ENCODE data around the gene PLA2G4C. TPM values are rescaled to one million over a fixed set of nuclear protein-coding genes. Genes with fewer than 3 reads are reported as not detected.
A peak's percentile ranks its signal among the peaks of the same experiment; 100 is the strongest.

PLA2G4C gene
- total and polyA plus RNA-seq, 11 donors = 11.0 to 71.5 (median 39.0) TPM

DNA sequence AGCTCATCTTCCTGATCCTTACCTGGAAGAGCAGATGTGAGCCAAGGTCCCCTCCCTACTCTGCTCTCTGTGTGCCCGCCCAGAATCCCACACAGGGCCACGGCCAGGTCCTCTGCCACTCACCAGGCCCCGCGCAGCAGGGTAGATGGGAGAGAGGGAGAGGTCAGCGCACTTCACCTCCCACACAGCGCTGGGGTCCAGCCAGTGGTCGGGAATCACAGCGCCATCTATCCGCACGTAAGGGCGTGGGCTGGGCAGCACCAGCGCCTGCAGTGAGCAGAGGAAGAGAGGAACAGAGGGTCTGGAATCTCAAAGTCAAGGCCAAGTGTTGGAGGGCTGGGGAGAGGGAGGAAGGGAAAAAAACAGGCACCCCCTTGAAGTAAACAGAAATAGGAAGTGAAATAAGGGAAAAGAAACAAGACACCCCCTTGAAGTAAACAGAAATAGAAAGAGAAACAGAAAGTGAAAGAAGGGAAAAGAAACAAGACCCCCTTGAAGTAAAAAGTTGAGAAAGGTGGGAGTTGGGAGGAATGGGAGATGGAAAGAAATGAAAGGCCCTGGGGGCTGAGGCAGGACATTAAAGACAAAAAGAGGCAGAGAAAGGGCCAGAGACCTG lies 7.0 kb upstream of the PLA2G4C start:
- Histone ChIP-seq H3K27me3 (no peaks in the 10 kb centered on the region), H3K27ac (peak overlapping the region in 1 of 12 donors; percentile 55), H3K4me1 (peaks cover 0 to 21% (median 0%) of the 10 kb centered on the region in 12 donors), H3K36me3 (peaks cover 0 to 14% (median 0%) of the 10 kb centered on the region in 9 donors), H3K9me3 (no peaks in the 10 kb centered on the region), H3K4me3 (no peak overlapping the region)
- WGBS, 4 donors = 65 to 84% (median 83%) methylated on average over 12 of the region's 12 CpGs
- DNase-seq (no peak), ATAC-seq (no peak)
- intact Hi-C loops (cut with DNase I) = no loop called here
- TF ChIP-seq, protein P1, sequence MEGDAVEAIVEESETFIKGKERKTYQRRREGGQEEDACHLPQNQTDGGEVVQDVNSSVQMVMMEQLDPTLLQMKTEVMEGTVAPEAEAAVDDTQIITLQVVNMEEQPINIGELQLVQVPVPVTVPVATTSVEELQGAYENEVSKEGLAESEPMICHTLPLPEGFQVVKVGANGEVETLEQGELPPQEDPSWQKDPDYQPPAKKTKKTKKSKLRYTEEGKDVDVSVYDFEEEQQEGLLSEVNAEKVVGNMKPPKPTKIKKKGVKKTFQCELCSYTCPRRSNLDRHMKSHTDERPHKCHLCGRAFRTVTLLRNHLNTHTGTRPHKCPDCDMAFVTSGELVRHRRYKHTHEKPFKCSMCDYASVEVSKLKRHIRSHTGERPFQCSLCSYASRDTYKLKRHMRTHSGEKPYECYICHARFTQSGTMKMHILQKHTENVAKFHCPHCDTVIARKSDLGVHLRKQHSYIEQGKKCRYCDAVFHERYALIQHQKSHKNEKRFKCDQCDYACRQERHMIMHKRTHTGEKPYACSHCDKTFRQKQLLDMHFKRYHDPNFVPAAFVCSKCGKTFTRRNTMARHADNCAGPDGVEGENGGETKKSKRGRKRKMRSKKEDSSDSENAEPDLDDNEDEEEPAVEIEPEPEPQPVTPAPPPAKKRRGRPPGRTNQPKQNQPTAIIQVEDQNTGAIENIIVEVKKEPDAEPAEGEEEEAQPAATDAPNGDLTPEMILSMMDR (IDR thresholded peaks at IDR 0.05) = no peak
- TF ChIP-seq POLR2A (IDR thresholded peaks at IDR 0.05) = no peak

DNA sequence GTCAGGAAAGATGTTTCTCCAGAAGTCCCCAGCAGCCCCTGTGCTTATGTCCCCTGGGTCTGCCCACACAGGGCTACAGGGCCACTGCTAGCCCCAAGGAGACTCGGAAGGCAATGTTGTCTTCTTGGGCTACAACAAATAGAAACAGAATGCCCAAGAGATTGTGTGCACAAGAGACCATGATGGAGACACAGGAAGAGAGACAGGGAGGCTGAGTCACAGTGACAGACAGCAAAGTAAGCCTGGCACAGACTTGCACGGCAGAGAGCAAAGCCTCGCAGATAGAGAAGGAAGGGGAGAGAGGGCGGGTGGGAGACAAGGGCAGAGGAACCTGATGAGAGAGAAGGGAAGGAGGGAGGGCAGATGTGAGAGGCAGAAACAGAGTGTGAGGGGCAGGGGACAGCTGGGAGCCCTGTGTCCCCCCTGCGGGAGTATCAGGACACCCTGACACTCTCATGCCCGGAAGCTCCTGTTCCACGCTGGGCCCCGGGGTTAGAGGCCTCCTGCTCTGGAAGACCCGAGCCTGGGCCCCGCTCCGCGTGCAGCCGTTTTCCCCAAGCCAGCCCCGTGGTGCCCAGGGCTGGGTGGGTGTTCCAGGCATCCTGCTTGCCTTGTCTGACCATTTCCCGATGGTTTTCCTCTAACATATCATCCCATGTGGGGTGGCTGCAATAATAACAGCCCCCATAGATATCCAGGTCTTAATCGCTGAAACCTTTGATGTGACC lies 2.7 kb upstream of the PLA2G4C start:
- DNase-seq (no peak), ATAC-seq (no peak)
- intact Hi-C loops (cut with DNase I) = no loop called here
- H3K27me3 ChIP-seq = no peaks in the 10 kb centered on the region
- no peaks in the 10 kb centered on the region for H3K36me3 ChIP-seq
- TF ChIP-seq POLR2A (IDR thresholded peaks at IDR 0.05) = no peak
- TF ChIP-seq, protein P1 (IDR thresholded peaks at IDR 0.05) = no peak
- no peak overlapping the region for H3K27ac ChIP-seq
- H3K9me3 ChIP-seq = no peaks in the 10 kb centered on the region
- 78 to 87% (median 84%) methylated on average over 16 of the region's 16 CpGs for whole genome bisulfite sequencing, 4 donors
- no peak overlapping the region for H3K4me3 ChIP-seq
- H3K4me1 ChIP-seq = peaks cover 0 to 39% (median 16%) of the 10 kb centered on the region in 12 donors

DNA sequence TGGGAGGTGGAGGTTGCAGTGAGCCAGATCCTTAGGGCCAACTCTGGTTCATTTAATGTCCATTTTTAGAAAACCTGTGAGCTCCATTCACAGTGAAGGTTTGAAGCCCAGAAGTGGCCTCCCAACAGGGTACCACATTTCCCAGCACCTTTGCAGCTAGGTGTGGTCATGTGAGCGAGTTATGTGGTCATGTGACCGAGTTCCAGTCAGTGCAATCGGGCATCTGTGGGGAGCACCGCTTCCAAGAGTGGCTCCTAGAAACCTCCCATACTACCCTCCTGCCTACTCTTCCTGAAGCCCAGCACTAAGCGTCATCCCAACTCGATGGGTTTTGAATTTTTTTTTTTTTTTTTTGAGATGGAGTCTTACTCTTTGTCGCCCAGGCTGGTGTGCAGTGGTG lies 663 bp upstream of the PLA2G4C start:
- Histone ChIP-seq H3K4me1 (peaks cover 0 to 42% (median 21%) of the 10 kb centered on the region in 12 donors), H3K9me3 (no peaks in the 10 kb centered on the region), H3K27ac (peak overlapping the region in 11 of 12 donors; percentile 87 to 100 (median 97)), H3K27me3 (no peaks in the 10 kb centered on the region), H3K4me3 (peak overlapping the region in 4 of 12 donors; percentile 41 to 68 (median 58)), H3K36me3 (peaks cover 0 to 4% (median 0%) of the 10 kb centered on the region in 9 donors)
- intact Hi-C loops (cut with DNase I) = no loop called here
- DNase-seq = no peak
- TF ChIP-seq POLR2A (IDR thresholded peaks at IDR 0.05) = no peak
- TF ChIP-seq, protein P1 (IDR thresholded peaks at IDR 0.05) = no peak
- 54 to 67% (median 59%) methylated on average over 7 of the region's 7 CpGs for WGBS, 4 donors
- ATAC-seq = no peak
